Neuron (in vitro differentiated cells): Measurements from ENCODE around the gene ASPRV1.
A peak's percentile ranks its signal among the peaks of the same experiment; 100 is the strongest.

Experiments used
- H2AFZ ChIP-seq: one replicate; pipeline ENCODE4 v1.6.1; 2013; ENCODE audit warnings: low read depth, mild to moderate bottlenecking, inconsistent platforms, low read length, moderate library complexity
- H3K27me3 ChIP-seq: one replicate; pipeline ENCODE4 v1.6.1; 2013; ENCODE audit warnings: low read length; ENCODE audit not compliant: insufficient read depth
- H3K36me3 ChIP-seq: one replicate; pipeline ENCODE4 v1.6.1; 2013; ENCODE audit warnings: low read length; ENCODE audit not compliant: insufficient read depth
- H3K4me1 ChIP-seq: one replicate; pipeline ENCODE4 v1.6.1; 2013; ENCODE audit warnings: low read length; ENCODE audit not compliant: insufficient read depth
- H3K4me3 ChIP-seq: 2 replicates; pipeline ENCODE4 v1.5.1; 2013; ENCODE audit warnings: mild to moderate bottlenecking, low read length, moderate library complexity
- H3K9me3 ChIP-seq: one replicate; pipeline ENCODE4 v1.6.1; 2013; ENCODE audit warnings: low read length

ASPRV1 gene

GRCh38 chr2:69937968-69938367 lies 23.5 kb downstream of the ASPRV1 start:
- Histone ChIP-seq H3K9me3 (no peaks in the 10 kb centered on the region), H2AFZ (no peak overlapping the region), H3K27me3 (no peaks in the 10 kb centered on the region), H3K4me3 (no peak overlapping the region), H3K4me1 (peaks cover 16% of the 10 kb centered on the region), H3K36me3 (peaks cover 56% of the 10 kb centered on the region)

GRCh38 chr2:69936906-69937305 lies 24.5 kb downstream of the ASPRV1 start:
- Histone ChIP-seq H3K9me3 (no peaks in the 10 kb centered on the region), H3K4me1 (peaks cover 16% of the 10 kb centered on the region), H3K27me3 (no peaks in the 10 kb centered on the region), H3K4me3 (no peak overlapping the region), H3K36me3 (peaks cover 53% of the 10 kb centered on the region), H2AFZ (no peak overlapping the region)

GRCh38 chr2:69935011-69935410 lies 26.4 kb downstream of the ASPRV1 start:
- Histone ChIP-seq H2AFZ (no peak overlapping the region), H3K27me3 (no peaks in the 10 kb centered on the region), H3K9me3 (no peaks in the 10 kb centered on the region), H3K4me3 (no peak overlapping the region), H3K36me3 (peaks cover 45% of the 10 kb centered on the region), H3K4me1 (peaks cover 9% of the 10 kb centered on the region)

- Histone ChIP-seq H3K36me3 (peaks cover 46% of the 10 kb centered on the region), H3K9me3 (no peaks in the 10 kb centered on the region), H3K27me3 (no peaks in the 10 kb centered on the region), H2AFZ (no peak overlapping the region), H3K4me1 (peaks cover 5% of the 10 kb centered on the region), H3K4me3 (no peak overlapping the region)
These were observed 26.9 kb downstream of the ASPRV1 start for GRCh38 chr2:69934614-69934908.

GRCh38 chr2:69933839-69934613 lies 27.4 kb downstream of the ASPRV1 start:
- Histone ChIP-seq H3K36me3 (peaks cover 44% of the 10 kb centered on the region), H3K4me3 (no peak overlapping the region), H3K27me3 (no peaks in the 10 kb centered on the region), H3K9me3 (no peaks in the 10 kb centered on the region), H2AFZ (no peak overlapping the region), H3K4me1 (peaks cover 5% of the 10 kb centered on the region)

- Histone ChIP-seq H3K36me3 (peaks cover 40% of the 10 kb centered on the region), H3K4me3 (no peak overlapping the region)
These were observed 28.1 kb downstream of the ASPRV1 start for GRCh38 chr2:69933254-69933828.

GRCh38 chr2:69932596-69932922 lies 28.9 kb downstream of the ASPRV1 start:
- Histone ChIP-seq H2AFZ (no peak overlapping the region), H3K36me3 (peaks cover 36% of the 10 kb centered on the region), H3K4me3 (no peak overlapping the region), H3K27me3 (no peaks in the 10 kb centered on the region), H3K4me1 (peaks cover 5% of the 10 kb centered on the region), H3K9me3 (no peaks in the 10 kb centered on the region)

More at GRCh38 chr2:69933254-69933828, 28.1 kb downstream of the ASPRV1 start:
- Histone ChIP-seq H3K9me3 (no peaks in the 10 kb centered on the region), H3K4me1 (peaks cover 5% of the 10 kb centered on the region), H2AFZ (no peak overlapping the region), H3K27me3 (no peaks in the 10 kb centered on the region)

- Histone ChIP-seq H3K36me3 (peaks cover 35% of the 10 kb centered on the region), H2AFZ (no peak overlapping the region), H3K4me3 (no peak overlapping the region), H3K9me3 (no peaks in the 10 kb centered on the region), H3K4me1 (peaks cover 5% of the 10 kb centered on the region), H3K27me3 (no peaks in the 10 kb centered on the region)
These were observed 29.4 kb downstream of the ASPRV1 start for GRCh38 chr2:69931832-69932595.

- H3K4me1 ChIP-seq = no peaks in the 10 kb centered on the region
- no peaks in the 10 kb centered on the region for H3K27me3 ChIP-seq
- no peak overlapping the region for H3K4me3 ChIP-seq
- no peak overlapping the region for H2AFZ ChIP-seq
- H3K36me3 ChIP-seq = peaks cover 30% of the 10 kb centered on the region
- no peaks in the 10 kb centered on the region for H3K9me3 ChIP-seq
These were observed 34.4 kb downstream of the ASPRV1 start for GRCh38 chr2:69926849-69927515.

- Histone ChIP-seq H3K9me3 (no peaks in the 10 kb centered on the region), H3K4me3 (no peak overlapping the region), H3K36me3 (peaks cover 33% of the 10 kb centered on the region), H3K27me3 (no peaks in the 10 kb centered on the region), H2AFZ (no peak overlapping the region), H3K4me1 (no peaks in the 10 kb centered on the region)
These were observed 38.3 kb downstream of the ASPRV1 start for GRCh38 chr2:69923116-69923515.

GRCh38 chr2:69918401-69918800 lies 43.0 kb downstream of the ASPRV1 start:
- no peaks in the 10 kb centered on the region for H3K9me3 ChIP-seq
- H2AFZ ChIP-seq = no peak overlapping the region
- no peak overlapping the region for H3K4me3 ChIP-seq
- peaks cover 23% of the 10 kb centered on the region for H3K36me3 ChIP-seq
- peaks cover 16% of the 10 kb centered on the region for H3K4me1 ChIP-seq
- no peaks in the 10 kb centered on the region for H3K27me3 ChIP-seq

GRCh38 chr2:69917852-69918251 lies 43.6 kb downstream of the ASPRV1 start:
- Histone ChIP-seq H3K4me1 (peaks cover 16% of the 10 kb centered on the region), H3K27me3 (no peaks in the 10 kb centered on the region), H2AFZ (no peak overlapping the region), H3K9me3 (no peaks in the 10 kb centered on the region), H3K36me3 (peaks cover 21% of the 10 kb centered on the region), H3K4me3 (no peak overlapping the region)

GRCh38 chr2:69916106-69916505 lies 45.3 kb downstream of the ASPRV1 start:
- Histone ChIP-seq H3K36me3 (peaks cover 13% of the 10 kb centered on the region), H3K4me3 (peak overlapping the region; percentile 77), H3K9me3 (no peaks in the 10 kb centered on the region)

More at GRCh38 chr2:69916106-69916505, 45.3 kb downstream of the ASPRV1 start:
- no peak overlapping the region for H2AFZ ChIP-seq
- H3K4me1 ChIP-seq = peaks cover 16% of the 10 kb centered on the region
- no peaks in the 10 kb centered on the region for H3K27me3 ChIP-seq
